Neutrophil (primary cell): ENCODE results near the gene TMCC1.

ENCODE experiments used
- H3K27ac ChIP-seq: fragments of 200-600 bp; sonication (generic); 2 replicates; pipeline ENCODE4 v1.5.1; 2016; ENCODE audit warnings: mild to moderate bottlenecking, moderate library complexity
- H3K27me3 ChIP-seq: fragments of 200-600 bp; sonication (generic); 2 replicates; pipeline ENCODE4 v1.6.0; 2016; ENCODE audit warnings: mild to moderate bottlenecking
- H3K36me3 ChIP-seq: fragments of 200-600 bp; sonication (generic); 2 replicates; pipeline ENCODE4 v1.5.1; 2017
- H3K4me1 ChIP-seq, 2 experiments: fragments of 200-600 bp in 1 of 2; sonication (generic) in 1 of 2; 1 replicate in 1 of 2; 2 replicates in 1 of 2; pipeline versions ENCODE4 v1.5.1 to v1.6.1; 2013 to 2016; ENCODE audit warnings: low read depth in 1 of 2, low read length in 1 of 2, mild to moderate bottlenecking in 1 of 2, moderate library complexity in 1 of 2; ENCODE audit not compliant: control insufficient read depth in 1 of 2, insufficient read depth in 1 of 2
- H3K4me3 ChIP-seq, 2 experiments: fragments of 200-600 bp in 1 of 2; sonication (generic) in 1 of 2; 1 replicate in 1 of 2; 2 replicates in 1 of 2; pipeline ENCODE4 v1.5.1; 2013 to 2016; ENCODE audit warnings: low read depth in 1 of 2, low read length in 1 of 2, mild to moderate bottlenecking in 1 of 2, moderate library complexity in 1 of 2
- H3K9me3 ChIP-seq: fragments of 200-600 bp; sonication (generic); 2 replicates; pipeline ENCODE4 v1.5.1; 2016
- CTCF ChIP-seq: fragments of 200-600 bp; sonication (generic); IDR thresholded peaks from 2 replicates; pipeline ENCODE4 v1.5.1; 2016; ENCODE audit warnings: antibody characterized with exemption

TMCC1 gene

GRCh38 chr3:129732200-129732876 is 161.2 kb downstream of the TMCC1 start:
- no peak overlapping the region for H3K27ac ChIP-seq
- no peak for TF ChIP-seq CTCF

GRCh38 chr3:129727707-129728106 is 165.8 kb downstream of the TMCC1 start:
- H3K4me1 ChIP-seq = no peaks in the 10 kb centered on the region
- H3K4me3 ChIP-seq = no peak overlapping the region
- no peaks in the 10 kb centered on the region for H3K27me3 ChIP-seq
- no peaks in the 10 kb centered on the region for H3K9me3 ChIP-seq
- no peak for TF ChIP-seq CTCF
- no peaks in the 10 kb centered on the region for H3K36me3 ChIP-seq
- no peak overlapping the region for H3K27ac ChIP-seq

More at GRCh38 chr3:129732200-129732876, 161.2 kb downstream of the TMCC1 start:
- H3K36me3 ChIP-seq = peaks cover 4% of the 10 kb centered on the region
- H3K4me3 ChIP-seq = no peak overlapping the region
- no peaks in the 10 kb centered on the region for H3K9me3 ChIP-seq
- H3K27me3 ChIP-seq = no peaks in the 10 kb centered on the region
- no peaks in the 10 kb centered on the region for H3K4me1 ChIP-seq

GRCh38 chr3:129723558-129724324 is 169.8 kb downstream of the TMCC1 start:
- Histone ChIP-seq H3K9me3 (no peaks in the 10 kb centered on the region), H3K36me3 (no peaks in the 10 kb centered on the region), H3K4me3 (no peak overlapping the region), H3K4me1 (no peaks in the 10 kb centered on the region), H3K27me3 (no peaks in the 10 kb centered on the region), H3K27ac (no peak overlapping the region)
- TF ChIP-seq CTCF = no peak

- no peak overlapping the region for H3K27ac ChIP-seq
- TF ChIP-seq CTCF = no peak
Observed at GRCh38 chr3:129722527-129722926, 171.0 kb downstream of the TMCC1 start.

GRCh38 chr3:129718201-129718600 is 175.3 kb downstream of the TMCC1 start:
- H3K9me3 ChIP-seq = no peaks in the 10 kb centered on the region
- no peaks in the 10 kb centered on the region for H3K36me3 ChIP-seq
- no peaks in the 10 kb centered on the region for H3K27me3 ChIP-seq
- TF ChIP-seq CTCF = no peak
- no peak overlapping the region for H3K27ac ChIP-seq
- no peaks in the 10 kb centered on the region for H3K4me1 ChIP-seq
- no peak overlapping the region for H3K4me3 ChIP-seq

More at GRCh38 chr3:129722527-129722926, 171.0 kb downstream of the TMCC1 start:
- H3K36me3 ChIP-seq = no peaks in the 10 kb centered on the region
- H3K4me3 ChIP-seq = no peak overlapping the region
- H3K27me3 ChIP-seq = no peaks in the 10 kb centered on the region
- no peaks in the 10 kb centered on the region for H3K9me3 ChIP-seq
- H3K4me1 ChIP-seq = no peaks in the 10 kb centered on the region
